Nephron progenitor cell (in vitro differentiated cells): ENCODE results near the gene IFIT3.
A peak's percentile ranks its signal among the peaks of the same experiment; 100 is the strongest.
"Not testable (repeated sequence)": the region's sequence is repeated elsewhere in the genome, so short reads cannot be mapped to it uniquely, and the experiment has no call there.

Experiments
- DNase-seq: peaks from one replicate; pipeline ENCODE4 v3.0.0; 2021
- H3K27ac Mint-ChIP-seq: 2 replicates; pipeline ENCODE4 v1.8.0; 2021; ENCODE audit warnings: mild to moderate bottlenecking, moderate library complexity, mixed read lengths
- H3K27me3 Mint-ChIP-seq: 2 replicates; pipeline ENCODE4 v1.8.0; 2021; ENCODE audit warnings: mild to moderate bottlenecking, low read depth, mixed read lengths; ENCODE audit not compliant: poor library complexity
- H3K36me3 Mint-ChIP-seq: 2 replicates; pipeline ENCODE4 v1.8.0; 2021; ENCODE audit warnings: low read depth, mixed read lengths
- H3K4me1 Mint-ChIP-seq: 2 replicates; pipeline ENCODE4 v1.8.0; 2021; ENCODE audit warnings: mixed read lengths
- H3K4me3 Mint-ChIP-seq: 2 replicates; pipeline ENCODE4 v1.8.0; 2021; ENCODE audit warnings: mild to moderate bottlenecking, moderate library complexity, mixed read lengths
- H3K9me3 Mint-ChIP-seq: 2 replicates; pipeline ENCODE4 v1.8.0; 2021; ENCODE audit warnings: mild to moderate bottlenecking, moderate library complexity, mixed read lengths
- CTCF ChIP-seq: fragments of 200-600 bp; sonication (generic); IDR thresholded peaks from 2 replicates; pipeline ENCODE4 v1.5.0; 2021; ENCODE audit warnings: antibody characterized with exemption

IFIT3 gene

GRCh38 chr10:89348481-89348880 lies 20.7 kb downstream of the IFIT3 start:
- peaks cover 5% of the 10 kb centered on the region for H3K9me3 Mint-ChIP-seq
- H3K4me3 Mint-ChIP-seq: no peak overlapping the region
- peaks cover 4% of the 10 kb centered on the region for H3K27me3 Mint-ChIP-seq
- H3K36me3 Mint-ChIP-seq: peaks cover 6% of the 10 kb centered on the region
- TF ChIP-seq CTCF: no peak
- H3K27ac Mint-ChIP-seq: peak overlapping the region; percentile 96
- no peak for DNase-seq
- peaks cover 90% of the 10 kb centered on the region for H3K4me1 Mint-ChIP-seq

- H3K36me3 Mint-ChIP-seq: peaks cover 8% of the 10 kb centered on the region
- peaks cover 8% of the 10 kb centered on the region for H3K9me3 Mint-ChIP-seq
- no peak for DNase-seq
- peaks cover 4% of the 10 kb centered on the region for H3K27me3 Mint-ChIP-seq
- H3K4me3 Mint-ChIP-seq: no peak overlapping the region
- peaks cover 85% of the 10 kb centered on the region for H3K4me1 Mint-ChIP-seq
- TF ChIP-seq CTCF: no peak
- peak overlapping the region; percentile 74 for H3K27ac Mint-ChIP-seq
Observed at GRCh38 chr10:89348975-89349374, 21.2 kb downstream of the IFIT3 start.

- not testable (repeated sequence) for H3K27me3 Mint-ChIP-seq, H3K4me3 Mint-ChIP-seq, DNase-seq
- H3K27ac Mint-ChIP-seq: peak overlapping the region; percentile 98
- H3K4me1 Mint-ChIP-seq: peaks cover 75% of the 10 kb centered on the region
- peaks cover 19% of the 10 kb centered on the region for H3K9me3 Mint-ChIP-seq
- H3K36me3 Mint-ChIP-seq: peaks cover 12% of the 10 kb centered on the region
Observed at GRCh38 chr10:89350631-89351315, 23.0 kb downstream of the IFIT3 start.

- peaks cover 69% of the 10 kb centered on the region for H3K4me1 Mint-ChIP-seq
- peaks cover 12% of the 10 kb centered on the region for H3K36me3 Mint-ChIP-seq
- H3K9me3 Mint-ChIP-seq: peaks cover 19% of the 10 kb centered on the region
- H3K4me3 Mint-ChIP-seq: no peak overlapping the region
- TF ChIP-seq CTCF: no peak
- H3K27me3 Mint-ChIP-seq: peaks cover 7% of the 10 kb centered on the region
- peak overlapping the region; percentile 98 for H3K27ac Mint-ChIP-seq
- DNase-seq: no peak
Observed at GRCh38 chr10:89351412-89351779, 23.6 kb downstream of the IFIT3 start.

- Mint-ChIP-seq H3K9me3 (peaks cover 19% of the 10 kb centered on the region), H3K4me1 (peaks cover 63% of the 10 kb centered on the region), H3K27ac (peak overlapping the region; percentile 98), H3K36me3 (peaks cover 12% of the 10 kb centered on the region), H3K4me3 (no peak overlapping the region), H3K27me3 (peaks cover 7% of the 10 kb centered on the region)
- no peak for TF ChIP-seq CTCF
- no peak for DNase-seq
Observed at GRCh38 chr10:89351780-89352597, 24.2 kb downstream of the IFIT3 start.

DNA sequence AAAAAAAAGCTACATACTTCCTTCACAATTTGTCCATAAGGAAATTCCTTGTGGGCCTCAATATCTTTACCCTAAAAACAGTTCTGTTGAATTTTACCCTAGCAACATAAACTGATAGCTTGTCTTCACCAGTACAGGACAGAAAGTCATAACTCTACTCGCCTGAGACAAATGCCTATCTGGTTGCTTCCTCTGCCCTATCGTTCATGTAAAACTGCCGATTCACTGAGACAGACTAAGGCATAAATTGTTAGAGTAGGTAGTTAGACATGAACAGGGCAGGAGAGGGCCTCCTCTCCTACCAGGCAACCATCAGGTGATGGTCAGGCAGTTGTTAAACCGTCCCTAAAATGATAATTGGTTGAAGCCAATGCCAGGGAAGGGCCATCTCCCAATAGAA lies 25.0 kb downstream of the IFIT3 start:
- H3K27ac Mint-ChIP-seq: no peak overlapping the region
- peaks cover 19% of the 10 kb centered on the region for H3K9me3 Mint-ChIP-seq
- H3K36me3 Mint-ChIP-seq: peaks cover 12% of the 10 kb centered on the region
- DNase-seq: no peak
- H3K27me3 Mint-ChIP-seq: peaks cover 7% of the 10 kb centered on the region
- peaks cover 55% of the 10 kb centered on the region for H3K4me1 Mint-ChIP-seq
- H3K4me3 Mint-ChIP-seq: no peak overlapping the region
- TF ChIP-seq CTCF: no peak
